GM18502 (cell line): ENCODE results near the gene AMPD2.
"Not testable (repeated sequence)": the region's sequence is repeated elsewhere in the genome, so short reads cannot be mapped to it uniquely, and the experiment has no call there.

Experiments
- ATAC-seq: cut with Tn5 transposase; IDR thresholded peaks from one replicate; pipeline ENCODE4 v1.9.1; 2021; ENCODE audit warnings: mild to moderate bottlenecking; ENCODE audit not compliant: unreplicated experiment, poor library complexity

The AMPD2 gene

DNA sequence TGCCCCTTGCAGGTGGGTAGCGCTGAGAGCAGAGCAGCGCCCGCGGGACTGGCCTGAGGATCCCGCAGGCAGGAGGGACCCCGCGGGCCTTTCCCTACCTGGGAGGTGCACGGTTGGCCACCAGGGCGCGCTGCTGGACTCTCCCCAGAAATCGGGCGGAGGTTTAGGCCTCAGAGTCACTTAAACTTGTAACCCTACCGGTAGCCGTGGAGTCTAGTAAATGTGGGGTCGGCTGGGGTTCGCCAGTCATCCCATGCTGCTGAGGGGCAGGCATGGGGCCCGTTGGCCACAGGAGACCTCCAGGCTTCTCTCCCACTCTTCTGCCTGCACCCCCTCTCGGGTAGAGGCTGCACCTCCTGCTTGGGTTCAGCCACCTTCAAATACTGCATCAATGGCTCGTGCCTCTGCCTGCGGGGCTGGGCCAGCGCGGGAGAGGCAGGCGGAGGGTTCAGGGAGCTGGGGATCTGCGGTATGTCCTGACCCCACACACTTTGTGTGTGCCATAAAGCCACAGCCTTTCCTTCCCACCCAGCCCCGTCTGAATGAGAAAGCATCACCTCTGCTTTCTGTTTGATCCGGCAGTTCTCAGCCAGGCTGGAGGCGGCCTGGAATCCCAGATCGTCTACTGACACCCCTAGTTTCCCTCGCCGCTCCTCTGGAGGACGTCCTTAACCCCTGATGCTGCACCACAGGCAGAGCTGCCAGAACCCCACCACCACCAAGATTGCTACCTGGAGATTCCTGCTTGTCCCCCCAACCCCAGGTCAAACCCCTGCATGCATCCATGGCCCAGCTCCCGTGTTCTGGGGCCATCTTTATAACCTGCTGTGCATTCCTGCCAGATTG is 24.0 kb downstream of the AMPD2 start:
- peak; percentile 92 for ATAC-seq

DNA sequence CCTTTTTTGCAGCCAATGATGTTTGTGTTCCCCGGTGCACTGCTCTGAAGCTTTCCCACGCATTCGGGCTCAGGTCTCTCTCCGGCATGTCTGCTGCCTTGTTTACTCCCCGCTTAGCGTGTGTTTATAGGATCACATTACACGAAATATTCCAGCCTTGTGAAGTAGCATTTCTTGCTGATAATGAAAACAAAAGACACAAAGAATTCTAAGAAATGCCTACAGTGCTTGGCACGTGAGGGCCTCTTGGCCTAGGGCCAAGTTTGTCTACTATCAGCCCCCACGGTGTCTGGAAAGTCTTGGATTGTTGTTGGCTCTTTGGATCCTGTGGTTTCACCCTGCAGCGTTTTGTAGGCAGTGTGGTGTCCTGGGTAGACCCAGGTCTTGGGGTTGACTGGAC is 25.0 kb downstream of the AMPD2 start:
- no peak for ATAC-seq

DNA sequence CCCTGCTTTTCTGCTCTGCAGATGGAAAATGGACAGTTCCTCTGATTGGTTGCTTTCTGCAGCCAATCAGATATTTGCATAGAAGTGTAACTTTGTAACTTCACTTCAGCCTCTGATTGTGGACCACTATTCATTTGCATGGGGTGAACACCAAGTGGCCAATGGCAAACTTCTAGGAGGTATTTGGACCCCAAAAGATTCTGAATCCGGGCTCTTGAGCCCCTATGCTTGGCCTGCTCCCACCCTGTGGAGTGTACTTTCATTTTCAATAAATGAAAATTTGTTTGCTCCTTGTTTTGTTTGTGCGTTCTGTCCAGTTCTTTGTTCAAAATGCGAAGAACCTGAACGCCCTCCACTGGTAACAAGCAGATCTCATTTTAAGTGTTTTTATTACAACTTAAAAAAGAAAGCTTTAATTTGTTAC is 29.9 kb downstream of the AMPD2 start:
- no peak for ATAC-seq

DNA sequence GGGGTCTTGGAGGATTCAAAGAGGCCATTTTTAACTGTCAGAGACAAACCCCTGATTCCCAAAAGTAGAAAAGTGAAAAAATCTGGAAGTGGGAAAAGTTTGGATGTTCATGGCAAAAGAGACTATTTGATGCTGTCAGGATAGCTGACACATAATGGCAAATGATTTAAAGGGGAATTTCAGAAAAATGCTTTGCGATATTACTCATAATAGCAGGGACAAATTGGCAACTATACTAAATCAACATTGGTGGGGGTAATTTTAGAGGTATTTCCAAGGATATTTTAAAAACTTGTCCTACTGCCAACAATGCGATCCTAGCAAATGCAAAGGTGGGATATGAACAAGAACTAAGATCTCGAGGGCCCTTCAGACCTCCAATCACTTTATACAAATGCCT is 31.0 kb downstream of the AMPD2 start:
- ATAC-seq, result no peak

DNA sequence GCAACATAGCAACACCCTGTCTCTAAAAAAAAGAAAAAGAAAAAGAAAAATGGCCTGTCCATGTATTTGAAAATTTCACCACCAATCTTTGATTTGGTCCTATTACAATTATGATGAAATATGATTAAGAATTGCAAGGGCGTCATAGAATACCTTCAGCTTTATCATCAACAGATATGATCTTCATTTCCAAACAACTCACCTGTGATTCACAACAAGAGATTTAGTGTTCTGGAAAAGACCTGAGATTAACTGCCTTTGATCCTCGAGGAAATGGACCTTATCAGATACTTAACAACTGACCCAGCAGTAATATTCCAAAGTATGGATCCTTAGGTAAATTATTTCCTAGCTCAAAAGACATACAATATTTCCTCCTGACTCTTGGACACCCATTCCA is 32.8 kb downstream of the AMPD2 start:
- ATAC-seq, result no peak

DNA sequence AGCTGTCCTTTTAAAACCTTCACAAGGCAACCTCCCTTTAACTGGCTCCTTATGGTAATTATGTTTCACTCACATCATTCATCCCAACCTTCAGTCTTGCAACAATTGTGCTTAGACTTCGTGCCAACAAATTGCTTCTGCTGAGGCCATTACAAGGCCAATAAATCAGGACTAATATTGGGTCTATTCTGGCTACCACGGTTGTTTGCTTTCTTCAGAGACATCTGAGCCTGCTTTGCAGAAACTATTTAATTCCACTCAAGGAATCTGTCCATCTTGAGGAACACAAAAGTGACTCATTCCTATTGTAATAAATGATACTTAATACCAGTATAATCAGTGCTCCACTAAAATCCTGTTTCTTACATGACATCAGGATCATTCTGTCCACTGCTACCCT is 33.7 kb downstream of the AMPD2 start:
- no peak for ATAC-seq

DNA sequence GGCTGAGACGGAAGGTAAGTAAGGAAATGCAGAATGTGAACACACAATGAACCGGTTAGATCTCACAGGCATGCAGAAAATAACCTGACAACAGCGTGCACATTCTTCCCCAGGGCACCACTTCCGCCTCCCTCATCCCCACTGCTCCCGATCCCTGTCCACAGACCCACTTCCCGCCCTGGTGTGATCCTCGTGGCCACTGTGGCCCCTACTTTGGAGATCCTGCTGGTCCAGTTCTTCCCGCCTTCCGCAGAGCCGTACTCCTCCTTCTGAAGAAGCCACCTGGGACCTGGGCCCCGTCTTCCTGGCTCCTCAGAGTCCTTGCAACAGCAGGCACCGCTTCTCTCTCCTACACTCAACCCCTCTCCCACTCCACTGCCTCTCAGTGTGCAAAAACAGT is 34.9 kb downstream of the AMPD2 start:
- ATAC-seq, result no peak

DNA sequence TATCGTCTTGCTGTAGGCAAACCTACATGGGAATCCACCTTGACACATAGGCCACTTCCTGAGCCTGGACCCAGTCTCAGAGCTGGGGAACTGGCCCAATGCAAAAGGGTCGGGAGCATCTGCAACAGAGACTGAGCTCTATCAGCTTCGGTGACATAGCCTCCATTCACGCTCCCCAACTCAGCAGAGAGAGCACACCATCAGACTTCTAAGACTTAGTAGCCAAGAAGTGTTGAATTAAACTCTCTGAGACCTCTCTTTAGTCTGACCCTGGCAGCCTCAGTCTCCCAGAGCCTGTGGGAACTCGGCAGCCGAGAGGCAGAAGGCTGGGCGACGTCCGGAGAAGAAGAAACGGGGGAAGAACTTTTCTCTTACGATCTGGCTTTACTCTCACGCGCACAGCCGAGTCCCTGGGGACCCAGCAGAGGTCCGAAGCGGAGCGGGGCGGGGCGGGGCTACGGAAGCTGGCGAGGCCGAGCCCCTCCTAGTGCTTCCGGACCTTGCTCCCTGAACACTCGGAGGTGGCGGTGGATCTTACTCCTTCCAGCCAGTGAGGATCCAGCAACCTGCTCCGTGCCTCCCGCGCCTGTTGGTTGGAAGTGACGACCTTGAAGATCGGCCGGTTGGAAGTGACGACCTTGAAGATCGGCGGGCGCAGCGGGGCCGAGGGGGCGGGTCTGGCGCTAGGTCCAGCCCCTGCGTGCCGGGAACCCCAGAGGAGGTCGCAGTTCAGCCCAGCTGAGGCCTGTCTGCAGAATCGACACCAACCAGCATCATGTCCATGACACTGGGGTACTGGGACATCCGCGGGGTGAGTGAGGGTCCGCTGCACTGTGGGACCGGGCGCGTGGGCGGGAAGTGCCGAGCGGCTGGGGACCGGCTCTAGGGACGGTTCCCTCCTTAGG is 36.2 kb downstream of the AMPD2 start, which contains the start of gene GSTM4:
GSTM4 (plus strand) TSS at position 485 of the 905 bp plus-strand sequence; CDS start at position 776, 291 bp downstream.
- ATAC-seq, result peak; percentile 95

DNA sequence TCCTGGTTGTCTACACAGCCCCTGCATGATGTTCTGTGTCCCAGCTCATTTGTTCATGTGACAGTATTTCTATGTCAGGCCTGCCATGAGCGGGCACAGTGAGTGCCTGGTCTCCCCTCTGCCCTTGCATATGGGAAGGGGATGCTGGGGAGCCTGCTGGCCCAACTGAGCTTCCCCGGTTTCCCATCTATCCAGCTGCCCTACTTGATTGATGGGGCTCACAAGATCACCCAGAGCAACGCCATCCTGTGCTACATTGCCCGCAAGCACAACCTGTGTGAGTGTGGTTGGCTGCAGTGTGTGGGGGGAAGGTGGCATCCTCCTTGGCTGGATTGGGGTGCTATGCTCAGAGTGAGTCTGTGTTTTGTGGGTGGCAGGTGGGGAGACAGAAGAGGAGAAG is 37.8 kb downstream of the AMPD2 start:
- ATAC-seq, result no peak

DNA sequence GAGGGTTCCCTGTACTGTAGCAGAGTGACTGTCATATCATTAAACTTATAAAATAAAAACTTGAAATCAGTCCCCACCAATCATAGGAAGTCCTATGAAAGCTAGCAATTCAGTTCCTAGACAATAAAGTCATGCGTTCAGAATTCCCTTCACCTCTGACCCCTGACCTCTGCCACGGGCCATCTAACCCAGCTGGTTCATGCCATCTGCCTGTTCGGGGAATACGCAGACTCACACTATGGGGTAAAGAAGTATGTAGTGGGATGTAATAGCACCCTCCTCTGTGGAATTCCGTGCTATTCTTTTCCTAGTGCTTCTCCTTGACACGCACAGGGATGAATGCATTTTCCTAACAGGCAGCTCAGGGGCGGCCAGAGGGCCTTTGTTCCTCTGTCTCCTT is 38.3 kb downstream of the AMPD2 start:
- ATAC-seq, result no peak

DNA sequence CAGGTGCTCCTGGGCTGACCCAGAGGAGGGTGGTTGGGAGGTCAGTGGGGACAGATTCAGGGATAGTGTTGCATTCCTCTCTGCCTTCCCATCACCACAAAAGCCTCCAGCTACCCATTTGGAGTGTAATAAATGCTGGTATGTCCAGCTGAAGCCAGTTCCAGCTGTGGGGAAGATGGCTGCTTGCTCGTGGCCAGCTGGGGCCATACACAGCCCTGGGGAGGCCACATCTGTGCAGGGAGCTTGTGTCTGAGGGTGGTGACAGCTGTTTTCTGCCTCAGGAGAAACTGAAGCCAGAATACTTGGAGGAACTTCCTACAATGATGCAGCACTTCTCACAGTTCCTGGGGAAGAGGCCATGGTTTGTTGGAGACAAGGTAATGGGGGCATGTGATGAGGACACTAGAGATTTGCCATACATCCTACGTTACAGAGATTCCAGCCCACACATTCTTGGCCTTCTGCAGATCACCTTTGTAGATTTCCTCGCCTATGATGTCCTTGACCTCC is 39.0 kb downstream of the AMPD2 start:
- ATAC-seq, result no peak

DNA sequence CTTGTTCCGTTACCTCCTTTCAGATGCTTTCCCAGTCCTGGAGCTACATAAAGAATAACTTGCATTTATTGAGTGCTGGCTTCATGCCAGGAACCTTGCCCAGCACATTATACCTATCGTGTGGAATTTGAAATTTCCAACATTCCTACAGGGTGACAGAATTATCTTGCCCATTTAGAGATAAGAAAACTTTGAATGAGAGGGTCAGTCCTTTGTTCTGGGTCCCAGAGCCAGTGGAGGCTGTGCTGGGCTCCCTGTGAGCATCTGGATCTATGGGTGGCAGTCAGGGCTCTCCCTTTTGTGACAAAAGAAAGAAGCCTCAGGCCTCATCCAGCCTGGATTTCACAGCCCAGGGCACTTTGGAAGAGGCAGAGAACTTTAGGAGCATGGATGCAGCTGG is 39.5 kb downstream of the AMPD2 start:
- ATAC-seq, result no peak

DNA sequence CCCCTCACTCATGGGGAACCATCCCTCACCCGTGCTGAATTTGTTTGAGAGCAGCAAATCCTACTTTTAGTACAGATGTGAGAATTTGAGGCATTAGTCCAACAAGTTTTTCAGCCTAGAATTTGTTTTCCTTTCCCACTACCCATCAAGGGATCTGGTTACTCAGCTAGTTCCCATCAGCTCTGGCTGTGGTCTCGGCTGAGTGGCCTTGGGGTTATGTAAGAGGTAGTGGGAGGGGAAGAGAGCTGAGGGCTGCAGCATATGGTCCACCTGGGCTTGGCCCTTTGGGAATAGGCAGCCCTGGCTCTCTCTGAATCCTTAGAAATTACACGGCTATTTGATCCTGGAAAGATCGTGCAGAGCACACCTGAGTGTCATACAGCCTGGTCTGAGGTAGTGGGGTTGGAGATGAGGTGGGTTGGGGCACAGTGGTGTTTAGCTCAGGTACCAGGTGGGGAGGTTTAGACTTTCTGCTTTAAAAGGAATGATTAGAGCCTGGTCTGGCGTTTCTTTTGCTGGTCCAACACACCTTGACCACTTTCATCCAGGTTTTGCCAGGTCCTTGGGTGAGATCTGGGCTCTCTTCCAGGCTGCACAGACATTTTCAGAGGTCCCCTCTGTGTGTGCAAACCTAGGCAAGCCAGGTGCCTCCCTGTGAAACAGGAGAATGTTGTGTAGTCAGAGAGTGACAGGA is 40.5 kb downstream of the AMPD2 start:
- no peak for ATAC-seq

DNA sequence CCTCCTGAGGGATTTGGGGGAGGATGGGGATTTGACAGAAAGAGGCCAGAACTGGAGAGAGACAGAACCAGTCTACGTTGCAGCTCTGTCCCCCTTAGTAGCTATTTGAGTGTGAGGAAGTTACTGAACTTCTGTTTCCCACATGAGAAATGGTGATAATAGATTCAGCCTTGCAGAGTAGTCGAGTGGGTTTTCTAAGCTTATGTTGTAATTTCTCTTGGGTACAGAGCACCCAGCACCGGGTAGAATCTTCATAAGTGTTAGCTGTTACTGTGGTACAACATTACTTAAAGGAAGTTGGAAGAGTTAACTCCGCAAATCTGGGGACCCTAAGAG is 41.0 kb downstream of the AMPD2 start:
- ATAC-seq, result not testable (repeated sequence)

DNA sequence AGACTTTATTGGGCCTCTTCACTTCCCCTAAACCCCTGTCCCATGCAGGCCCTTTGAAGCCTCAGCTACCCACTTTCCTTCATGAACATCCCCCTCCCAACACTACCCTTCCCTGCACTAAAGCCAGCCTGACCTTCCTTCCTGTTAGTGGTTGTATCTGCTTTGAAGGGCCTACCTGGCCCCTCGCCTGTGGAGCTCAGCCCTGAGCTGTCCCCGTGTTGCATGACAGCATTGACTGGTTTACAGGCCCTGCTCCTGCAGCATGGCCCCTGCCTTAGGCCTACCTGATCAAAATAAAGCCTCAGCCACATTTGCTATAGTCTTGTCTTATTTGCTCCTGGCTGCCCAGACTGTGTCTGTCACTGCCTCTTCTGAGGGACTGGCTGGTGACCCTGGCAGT is 41.8 kb downstream of the AMPD2 start:
- no peak for ATAC-seq

DNA sequence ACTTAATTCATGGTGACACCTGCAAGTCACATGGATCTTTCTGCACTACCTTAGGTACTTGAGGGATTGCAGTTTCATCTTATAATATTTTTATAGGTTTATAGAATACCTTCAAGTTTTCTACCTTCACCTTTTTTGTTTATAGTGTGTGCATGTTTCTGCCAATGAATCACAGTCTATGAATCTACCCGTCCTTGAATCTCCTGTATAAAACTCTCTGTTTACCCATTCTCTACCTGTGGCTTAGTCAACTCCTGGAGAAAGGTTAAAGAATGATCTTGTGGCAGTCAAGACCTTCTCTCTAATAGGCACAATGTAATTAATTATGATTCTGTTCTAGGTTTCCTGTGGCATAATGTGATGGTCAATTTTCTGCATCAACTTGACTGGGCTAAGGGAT is 45.0 kb downstream of the AMPD2 start:
- no peak for ATAC-seq

DNA sequence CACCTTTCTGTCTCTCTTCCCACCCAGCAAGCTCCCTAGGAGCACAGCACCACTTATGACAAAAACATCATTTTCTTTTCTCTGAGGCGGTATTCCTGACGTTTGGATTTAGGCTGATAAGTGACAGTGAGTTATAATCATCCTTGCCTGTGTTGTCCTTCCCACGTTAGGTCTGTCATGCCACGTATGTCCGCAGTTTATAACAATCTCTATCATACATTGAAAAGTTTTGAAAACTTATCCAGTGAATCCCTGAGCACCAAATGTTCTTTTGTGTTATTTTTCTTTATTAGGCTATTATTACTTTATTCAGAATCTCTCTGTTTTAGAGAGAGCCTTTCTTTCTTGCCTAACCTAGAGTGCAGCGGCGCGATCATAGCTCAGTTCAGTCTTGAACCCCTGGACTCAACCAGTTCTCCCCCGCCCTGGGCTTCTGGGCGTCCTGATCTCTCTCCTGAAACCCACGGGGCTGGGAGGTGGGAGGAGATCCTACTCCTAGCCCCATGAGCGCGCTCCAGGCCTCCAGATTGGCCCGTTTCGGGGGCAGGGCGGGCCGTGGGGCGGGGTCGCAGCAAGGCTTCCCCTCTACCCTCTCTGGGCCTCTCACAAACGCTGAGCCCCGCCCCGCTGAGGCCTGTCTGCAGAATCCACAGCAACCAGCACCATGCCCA is 48.0 kb downstream of the AMPD2 start, which contains the start of gene GSTM2:
GSTM2 (plus strand) TSS at position 606 of the 671 bp plus-strand sequence; CDS start at position 665, 59 bp downstream.
- ATAC-seq, result peak; percentile 93

DNA sequence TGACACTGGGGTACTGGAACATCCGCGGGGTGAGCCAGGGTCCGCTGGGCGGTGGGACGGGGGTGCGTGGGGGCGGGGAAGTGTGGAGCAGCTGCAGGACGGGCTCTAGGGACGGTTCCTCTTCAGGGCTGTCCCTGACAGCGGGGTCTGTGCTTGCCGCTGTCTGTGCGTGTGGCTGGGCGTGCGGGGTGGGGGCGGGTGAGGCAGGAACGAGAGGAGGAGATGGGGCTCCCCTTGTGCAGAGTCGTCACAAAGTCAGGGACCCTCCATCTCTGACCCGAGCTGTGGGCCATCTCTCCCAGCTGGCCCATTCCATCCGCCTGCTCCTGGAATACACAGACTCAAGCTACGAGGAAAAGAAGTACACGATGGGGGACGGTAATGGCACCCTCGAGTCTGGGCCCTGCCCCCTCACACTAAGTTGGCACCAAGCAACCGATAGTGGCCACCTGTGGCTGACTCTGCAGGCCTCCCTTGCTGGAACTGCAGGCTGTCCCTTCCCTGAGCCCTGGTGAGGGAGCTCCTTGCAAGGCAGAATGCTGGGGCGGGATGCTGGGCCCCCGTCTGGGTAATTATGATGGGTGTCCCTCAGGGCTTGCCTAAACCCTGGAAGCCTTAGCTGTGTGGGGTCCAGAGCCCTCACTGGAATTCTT is 48.6 kb downstream of the AMPD2 start:
- no peak for ATAC-seq

DNA sequence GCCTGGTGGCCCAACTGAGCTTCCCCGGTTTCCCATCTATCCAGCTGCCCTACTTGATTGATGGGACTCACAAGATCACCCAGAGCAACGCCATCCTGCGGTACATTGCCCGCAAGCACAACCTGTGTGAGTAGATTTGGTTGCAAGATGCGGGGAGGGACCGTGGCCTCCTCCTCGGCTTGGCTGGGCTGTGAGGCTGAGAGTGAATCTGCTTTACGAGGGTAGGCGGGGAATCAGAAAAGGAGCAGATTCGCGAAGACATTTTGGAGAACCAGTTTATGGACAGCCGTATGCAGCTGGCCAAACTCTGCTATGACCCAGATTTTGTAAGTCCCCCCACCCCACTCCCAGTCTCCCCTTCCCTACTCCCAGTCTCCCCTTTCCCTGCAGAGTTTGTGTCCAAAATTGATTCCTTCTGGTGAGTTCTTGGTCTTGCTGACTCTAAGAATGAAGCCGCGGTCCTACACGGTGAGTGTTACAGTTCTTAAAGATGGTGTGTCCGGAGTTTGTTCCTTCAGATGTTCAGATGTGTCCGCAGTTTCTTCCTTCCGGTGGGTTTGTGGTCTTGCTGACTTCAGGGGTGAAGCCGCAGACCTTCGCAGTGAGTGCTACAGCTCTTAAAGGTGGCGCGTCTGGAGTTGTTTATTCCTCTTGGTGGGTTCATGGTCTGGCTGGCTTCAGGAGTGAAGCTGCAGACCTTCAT is 49.8 kb downstream of the AMPD2 start:
- no peak for ATAC-seq
